Stimulated activated CD4-positive, alpha-beta T cell treated with anti-CD3 and anti-CD28 coated beads, Interleukin-15, amount 100 ng/mL, for 48 hours (primary cell): ENCODE measurements around the gene COL28A1.
A peak's percentile ranks its signal among the peaks of the same experiment; 100 is the strongest.
"Not testable (repeated sequence)": the region's sequence is repeated elsewhere in the genome, so short reads cannot be mapped to it uniquely, and the experiment has no call there.

ENCODE experiments used
- DNase-seq, 2 donors: peaks; one replicate each; pipeline ENCODE4 v3.0.0-alpha.2; 2020; ENCODE audit warnings: low read depth in 2 of 2

The COL28A1 gene

DNA sequence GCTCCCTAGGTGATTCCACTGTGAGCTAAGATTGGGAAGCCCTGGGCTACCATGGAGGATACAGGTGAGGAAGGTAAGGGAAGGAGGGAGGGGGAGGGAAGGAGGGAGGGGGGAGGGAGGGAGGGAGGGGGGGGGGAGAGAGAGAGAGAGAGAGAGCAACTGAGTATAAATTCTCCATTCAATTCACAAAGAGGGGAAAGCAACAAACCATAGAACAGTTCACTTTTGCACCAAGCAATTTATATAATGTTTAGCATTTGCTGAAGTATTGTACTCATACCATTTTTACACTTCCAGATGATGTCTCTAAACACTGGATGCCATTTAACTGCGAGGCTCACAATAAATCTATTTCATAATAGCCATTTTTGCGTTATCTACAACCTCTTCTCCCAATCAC lies 118.3 kb downstream of the COL28A1 start:
- DNase-seq, result no peak

DNA sequence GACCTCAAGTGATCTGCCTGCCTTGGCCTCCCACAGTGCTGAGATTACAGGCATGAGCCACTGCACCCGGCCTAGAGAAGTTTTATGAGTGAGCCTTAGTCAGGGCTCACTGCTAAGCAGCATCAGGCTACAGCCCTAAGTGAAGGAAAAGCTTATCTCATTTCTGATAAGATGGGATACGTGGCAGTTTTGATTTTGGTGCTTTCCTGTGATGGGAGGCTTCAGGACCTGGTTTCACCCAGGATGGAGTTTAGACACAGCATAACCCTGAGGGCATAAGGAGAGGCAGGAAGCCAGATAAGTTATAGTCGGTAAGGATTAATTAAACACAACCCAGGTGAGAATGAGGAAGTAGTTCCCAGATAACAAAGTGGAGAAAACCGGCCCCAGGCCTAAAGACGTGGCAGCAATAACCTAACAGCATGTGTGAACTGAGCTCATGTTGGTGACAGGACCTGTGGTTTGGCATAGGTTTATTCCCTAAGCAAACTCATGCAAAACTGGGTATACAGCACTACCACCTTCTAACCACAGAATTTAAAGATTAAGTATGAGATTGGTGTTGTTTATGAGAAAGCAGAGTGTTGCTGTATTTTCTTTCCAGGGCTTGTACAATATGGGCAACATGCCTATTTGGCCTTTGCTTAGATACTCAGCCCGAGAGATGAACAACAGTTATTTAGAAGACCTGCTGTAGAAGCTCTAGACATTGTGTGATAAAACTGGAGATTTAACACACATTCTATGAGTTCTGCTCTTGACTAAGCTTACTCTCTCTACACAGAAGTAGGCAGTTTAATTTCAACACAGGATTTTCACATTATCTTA lies 119.4 kb downstream of the COL28A1 start:
- DNase-seq, result peak in 1 of 2 donors; percentile 4

DNA sequence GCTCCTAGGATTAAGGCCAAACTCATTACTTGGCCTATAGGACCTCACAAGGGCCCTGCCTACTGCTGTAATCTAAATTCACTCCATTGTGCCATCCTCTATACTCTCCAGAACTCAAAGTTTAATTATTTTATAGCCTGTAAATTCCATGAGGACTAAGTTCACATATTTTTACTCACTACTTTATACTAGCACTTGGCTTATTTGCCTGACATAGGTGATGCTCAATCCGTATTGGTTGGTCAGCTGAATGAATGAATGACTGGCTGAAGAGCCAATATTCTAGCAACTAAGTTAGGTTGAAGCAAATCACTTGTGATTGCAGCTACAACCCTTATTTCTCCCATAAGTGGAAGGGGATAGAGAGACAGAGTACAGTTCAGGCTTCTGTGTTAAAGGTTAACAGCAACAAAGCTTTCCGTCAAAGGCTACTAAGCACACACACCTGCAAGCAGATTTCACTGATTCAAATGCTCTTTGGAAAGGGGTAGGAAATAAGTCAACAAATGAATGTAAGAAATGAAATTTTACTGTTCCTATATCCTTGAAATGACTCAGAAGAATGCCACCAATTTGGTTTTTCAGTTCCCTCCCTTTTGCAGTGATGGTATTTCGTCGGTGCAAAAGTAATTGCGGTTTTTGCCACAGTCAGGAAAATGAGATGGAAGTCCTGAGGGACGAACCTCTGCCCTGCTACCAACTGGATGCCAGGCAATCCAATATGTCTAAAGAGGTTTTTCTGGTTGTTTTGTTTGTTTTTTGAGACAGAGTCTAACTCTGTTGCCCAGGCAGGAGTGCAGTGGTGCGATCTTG lies 120.7 kb downstream of the COL28A1 start:
- no peak for DNase-seq

DNA sequence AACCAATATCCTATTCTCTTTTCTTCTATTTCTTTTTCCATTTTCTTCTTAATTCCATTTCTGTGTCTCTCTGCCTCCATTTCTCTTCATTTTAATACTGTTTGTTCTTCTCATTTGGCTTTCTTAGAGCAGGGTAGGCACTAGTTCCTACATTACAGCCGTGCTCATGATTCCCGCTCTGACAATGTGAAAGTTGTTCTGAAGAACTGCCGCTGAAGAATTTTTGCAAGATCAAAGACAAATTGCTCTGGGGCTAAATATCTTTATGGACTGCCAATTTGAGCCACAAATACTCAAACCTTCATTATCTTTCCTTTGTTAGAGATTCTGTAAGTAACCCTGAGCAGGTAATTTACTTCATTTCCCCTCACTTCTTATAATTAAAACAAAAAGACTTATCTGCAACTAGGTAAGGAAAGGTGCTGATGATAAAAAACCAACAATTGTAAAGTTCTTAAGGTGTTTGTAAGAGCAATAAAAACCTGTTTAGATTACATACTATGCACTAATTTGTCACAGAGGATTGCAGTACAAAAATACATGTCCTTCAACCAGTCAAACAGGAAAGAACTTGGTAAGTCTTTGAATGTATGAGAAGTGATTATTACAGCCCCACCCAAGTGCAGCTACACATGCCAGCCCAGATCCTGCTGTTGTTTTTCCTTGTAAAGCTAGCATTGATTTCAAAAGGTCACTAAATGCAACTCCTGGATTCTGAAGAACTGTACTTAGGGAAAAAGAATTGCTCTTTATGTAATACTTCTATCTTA lies 127.5 kb downstream of the COL28A1 start:
- DNase-seq, result no peak

DNA sequence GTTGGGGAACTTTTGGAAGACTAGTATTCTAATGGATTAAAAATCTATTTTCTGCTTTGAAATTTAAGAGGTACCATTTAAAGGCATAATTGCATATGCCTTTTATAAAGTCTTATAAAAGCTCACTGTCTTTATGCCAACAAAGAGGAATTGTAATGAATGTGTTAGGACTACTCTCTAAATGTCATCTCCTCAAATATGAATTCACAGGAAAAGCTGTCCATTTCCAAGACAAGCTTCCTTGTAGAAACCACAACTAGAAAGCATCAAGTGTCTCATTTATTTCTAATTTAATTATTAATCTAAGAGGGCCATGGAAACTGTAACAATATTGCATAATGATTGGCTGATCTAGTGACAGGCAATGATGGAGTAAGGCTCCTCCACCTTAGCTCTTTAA lies 130.2 kb downstream of the COL28A1 start:
- no peak for DNase-seq

DNA sequence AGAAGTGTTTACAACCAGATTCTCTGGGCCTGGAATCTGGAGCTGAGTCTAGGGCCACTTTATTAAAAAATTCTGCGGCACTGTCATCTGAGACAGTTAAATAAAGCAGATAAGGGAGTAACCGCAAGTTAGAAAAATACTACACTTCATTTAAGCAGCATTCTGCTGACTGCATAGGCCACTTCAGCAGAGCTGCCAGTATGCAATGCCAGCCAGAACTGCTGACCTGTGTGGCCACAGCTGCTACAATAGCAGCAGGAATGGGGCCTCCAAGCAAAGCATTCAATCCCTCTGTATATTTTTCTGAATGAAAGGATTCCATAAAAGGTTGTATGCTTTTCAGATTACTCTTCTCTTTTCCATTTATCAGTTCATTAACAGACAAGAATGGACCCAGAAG lies 136.0 kb downstream of the COL28A1 start:
- no peak for DNase-seq

DNA sequence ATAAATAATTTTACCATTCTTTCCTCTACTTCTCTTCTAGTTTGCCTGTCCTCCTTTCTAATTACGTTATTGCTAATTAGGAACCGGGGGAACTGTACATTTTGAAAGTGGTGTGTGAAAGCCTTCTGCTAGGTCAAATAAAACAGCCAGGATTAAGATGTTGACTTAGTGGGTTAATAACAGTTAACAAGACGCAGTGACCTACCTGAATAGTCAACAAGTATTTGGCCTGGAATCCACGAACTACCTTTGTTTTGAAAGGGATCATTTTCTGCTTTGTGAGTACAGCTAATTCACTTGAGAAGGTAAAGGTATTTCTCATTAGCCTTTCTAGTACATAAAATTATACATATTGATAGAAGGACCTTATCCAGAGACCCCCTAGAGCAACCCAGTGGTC lies 139.9 kb downstream of the COL28A1 start:
- DNase-seq, result no peak

DNA sequence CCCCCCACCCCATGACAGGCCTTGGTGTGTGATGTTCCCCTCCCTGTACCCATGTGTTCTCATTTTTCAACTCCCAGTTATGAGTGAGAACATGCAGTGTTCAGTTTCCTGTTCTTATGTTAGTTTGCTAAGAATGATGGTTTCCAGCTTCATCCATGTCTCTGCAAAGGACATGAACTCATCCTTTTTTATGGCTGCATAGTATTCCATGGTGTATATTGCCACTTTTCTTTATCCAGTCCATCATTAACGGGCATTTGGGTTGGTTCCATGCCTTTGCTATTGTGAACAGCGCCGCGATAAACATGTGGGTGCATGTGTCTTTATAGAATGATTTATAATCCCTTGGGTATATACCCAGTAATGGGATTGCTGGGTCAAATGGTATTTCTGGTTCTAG lies 147.5 kb downstream of the COL28A1 start:
- not testable (repeated sequence) for DNase-seq

DNA sequence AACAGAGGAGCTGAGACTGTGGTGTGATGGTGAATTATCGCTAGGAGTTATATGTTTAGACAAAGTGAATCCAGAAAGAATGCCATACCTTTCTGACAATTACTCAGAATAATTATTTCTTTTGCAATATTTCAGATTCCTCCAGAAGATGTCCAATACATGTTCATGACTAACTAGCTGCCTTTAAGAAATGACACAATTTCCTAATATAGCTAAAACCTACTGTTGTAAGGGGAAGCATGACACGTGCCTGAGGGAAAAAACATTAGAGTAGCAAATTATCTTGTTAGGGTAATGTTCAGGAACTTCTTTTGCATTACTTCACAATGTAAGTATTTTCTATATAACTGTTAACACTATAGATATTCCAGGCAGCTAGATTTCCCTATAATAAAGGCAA lies 150.3 kb downstream of the COL28A1 start:
- no peak for DNase-seq

DNA sequence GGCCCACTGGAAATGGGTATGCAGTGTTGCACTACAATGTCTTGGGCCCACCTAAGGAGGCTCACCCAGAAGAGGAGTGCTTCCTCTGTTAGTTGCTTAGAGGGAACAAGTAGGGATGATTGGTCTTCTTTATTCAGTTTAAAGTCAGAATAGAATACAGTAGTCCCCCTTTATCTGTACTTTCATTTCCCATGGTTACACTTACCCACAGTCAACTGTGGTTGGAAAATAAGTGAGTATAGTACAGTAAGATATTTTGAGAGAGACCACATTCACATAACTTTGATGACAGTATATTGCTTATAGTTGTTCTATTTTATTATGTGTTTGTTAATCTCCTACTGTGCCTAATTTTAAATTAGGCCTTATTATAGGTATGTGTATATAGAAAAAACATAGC lies 151.4 kb downstream of the COL28A1 start:
- DNase-seq, result no peak

DNA sequence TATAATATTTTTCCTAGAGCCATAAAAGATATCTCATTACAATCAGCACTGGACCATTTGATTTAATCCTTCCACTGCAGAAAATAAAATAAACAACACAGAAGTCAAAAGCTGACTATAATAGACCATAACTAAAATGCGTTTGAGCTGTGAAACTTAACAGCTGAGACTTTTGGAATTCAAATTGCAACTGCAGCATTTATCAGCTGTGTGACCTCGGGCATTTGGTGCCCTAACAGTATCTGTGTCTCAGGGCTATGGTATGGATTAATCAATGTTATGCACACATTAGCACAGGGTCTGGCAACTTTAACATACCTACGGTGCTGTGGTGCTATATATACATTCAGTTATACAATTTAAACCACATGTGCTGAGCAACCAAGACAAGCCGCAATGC lies 160.1 kb downstream of the COL28A1 start:
- no peak for DNase-seq

DNA sequence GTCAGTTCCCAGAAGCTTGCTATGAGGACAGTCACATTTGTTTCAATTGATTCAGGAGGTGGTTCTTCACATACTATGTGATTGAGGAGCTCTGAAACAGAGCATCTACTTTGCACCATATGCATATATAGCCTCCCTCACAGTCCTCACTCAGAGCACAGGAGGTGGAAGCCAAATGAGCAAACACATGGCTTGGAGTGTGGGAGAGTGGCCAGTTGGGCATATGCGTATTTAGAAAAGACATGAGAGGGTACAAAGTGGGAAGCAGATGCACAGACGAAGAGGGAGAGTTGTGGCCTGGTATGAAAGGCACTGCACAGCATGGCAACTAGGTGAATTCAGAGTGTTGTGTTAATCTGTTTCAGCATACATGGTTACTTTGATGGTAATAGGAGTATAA lies 165.6 kb downstream of the COL28A1 start:
- no peak for DNase-seq

DNA sequence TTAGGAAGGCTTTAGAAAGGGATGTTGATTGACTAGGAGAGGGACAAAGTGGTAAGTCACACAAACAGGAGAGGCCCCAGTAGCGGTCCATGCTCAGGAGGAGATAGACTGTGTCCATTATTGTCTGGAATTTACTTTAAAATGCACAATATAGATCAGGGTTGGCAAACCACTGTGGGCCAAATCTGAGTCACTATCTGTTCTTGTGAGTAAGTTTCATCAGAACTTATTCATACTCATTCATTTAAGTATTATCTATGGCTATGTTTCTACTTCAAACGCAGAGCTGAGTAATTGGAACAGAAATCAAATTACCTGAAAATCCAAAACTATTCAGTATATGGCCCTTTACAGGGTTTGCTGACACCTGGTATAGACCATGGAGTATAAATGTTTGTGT lies 166.5 kb downstream of the COL28A1 start:
- no peak for DNase-seq

DNA sequence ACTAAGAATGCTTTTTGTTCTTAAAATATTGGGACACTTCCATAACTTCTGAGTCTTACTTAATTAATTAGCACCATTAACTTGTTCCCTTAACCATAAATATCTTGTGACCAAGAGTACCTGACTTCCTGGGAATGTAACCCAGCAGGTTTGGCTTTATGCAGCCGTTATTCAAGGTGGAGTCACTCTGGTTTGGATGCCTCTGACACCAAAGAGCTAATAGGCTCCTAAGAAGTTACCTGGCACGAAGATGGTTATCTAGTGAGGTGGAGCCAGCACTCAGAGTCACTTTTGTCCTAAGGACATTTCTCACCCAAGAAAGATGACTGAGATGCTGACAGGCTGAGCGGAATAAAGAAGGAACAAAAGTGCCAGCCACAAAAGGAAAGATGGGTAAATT lies 181.0 kb downstream of the COL28A1 start:
- no peak for DNase-seq

DNA sequence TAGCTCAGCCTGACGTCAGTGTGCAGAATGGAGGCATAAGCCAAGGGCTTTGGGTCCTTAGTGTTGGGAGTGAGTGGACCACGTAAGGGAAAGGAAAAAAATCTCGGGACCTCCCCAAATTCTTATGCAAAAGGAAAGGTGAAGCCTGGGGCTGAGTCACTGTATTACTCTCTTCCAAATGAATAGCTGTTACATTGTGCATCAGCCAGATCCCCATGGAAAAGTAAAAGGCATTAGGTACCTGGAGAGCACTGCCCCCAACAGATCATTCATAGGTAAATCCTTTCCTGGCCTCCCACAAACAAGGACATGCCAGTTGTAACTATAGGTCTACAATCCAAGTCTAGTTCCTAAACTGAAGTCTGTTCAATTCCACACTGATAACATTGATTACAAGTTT lies 182.8 kb downstream of the COL28A1 start:
- DNase-seq, result no peak

DNA sequence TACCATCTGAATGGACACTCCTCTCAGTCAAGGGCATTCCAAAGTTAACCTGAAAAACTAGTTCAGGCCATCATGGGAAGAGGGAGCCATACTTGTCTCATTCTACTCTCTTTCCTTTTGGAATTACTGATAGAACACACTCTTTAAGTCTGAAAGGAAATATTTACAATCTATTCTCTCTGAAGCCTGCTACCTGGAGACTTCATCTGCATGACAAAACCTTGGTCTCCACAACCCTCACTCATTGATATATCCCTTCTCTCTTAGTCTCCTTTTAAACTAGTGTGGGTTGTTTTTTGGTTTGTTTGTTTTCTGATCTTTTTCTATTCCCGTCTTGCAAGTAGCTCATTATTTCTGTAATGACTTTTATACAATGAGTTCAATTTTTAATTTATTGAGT lies 183.8 kb downstream of the COL28A1 start:
- DNase-seq, result no peak

DNA sequence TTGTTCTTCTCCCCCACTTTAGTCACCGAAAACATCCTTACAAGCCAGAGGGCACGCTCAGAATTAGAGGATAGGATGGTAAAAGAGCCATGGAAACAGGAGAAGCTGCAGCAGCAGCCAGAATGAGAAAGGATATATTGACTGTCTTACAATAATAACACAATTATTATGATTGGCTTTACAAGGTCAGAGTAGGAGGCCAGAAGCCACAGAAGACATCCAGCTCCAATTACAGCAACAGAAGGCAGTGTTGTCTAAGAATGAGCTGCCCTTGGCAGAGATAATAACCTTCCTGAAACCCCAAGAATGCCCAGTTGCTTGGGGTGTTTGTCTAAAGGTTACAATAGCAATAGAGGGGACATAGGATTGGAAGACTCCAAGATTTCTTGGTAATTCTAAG lies 184.5 kb downstream of the COL28A1 start:
- DNase-seq, result no peak

DNA sequence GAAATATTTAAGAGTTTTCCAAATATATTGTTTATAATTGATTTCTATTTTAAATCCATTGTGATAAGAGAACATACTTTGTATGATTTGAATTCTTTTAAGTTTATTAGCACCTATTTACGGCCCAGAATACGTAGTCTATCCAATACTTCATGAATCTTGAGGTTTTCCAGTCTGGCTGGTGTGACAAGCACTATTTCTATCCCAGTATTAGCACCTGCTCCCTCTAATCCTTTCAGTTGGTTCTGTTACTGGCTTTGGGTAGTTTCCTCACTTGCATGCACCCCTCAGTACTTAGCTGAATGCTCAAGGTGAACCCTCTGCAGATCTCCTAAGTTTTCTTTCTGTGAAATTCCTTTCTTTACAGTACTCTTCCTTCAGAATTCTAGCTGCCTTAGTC lies 186.5 kb downstream of the COL28A1 start:
- no peak for DNase-seq

DNA sequence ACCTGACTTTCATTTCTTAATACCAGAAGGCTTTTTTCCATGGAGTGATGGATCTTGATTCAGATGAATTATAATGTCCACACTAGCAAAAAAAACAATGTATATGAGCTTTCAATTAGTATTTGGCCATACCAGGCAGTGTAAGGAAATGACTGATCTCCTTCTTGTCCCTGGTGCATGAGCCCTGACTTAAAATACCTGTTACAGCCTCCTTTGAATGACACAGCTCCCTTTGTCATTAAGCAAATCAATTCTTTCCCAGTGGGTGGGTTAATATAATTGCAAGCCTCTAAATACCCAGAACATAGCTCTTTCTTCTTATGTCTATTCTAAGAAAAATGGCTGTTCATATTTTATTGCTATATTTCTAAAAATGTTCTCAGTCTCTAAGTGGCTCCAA lies 188.6 kb downstream of the COL28A1 start:
- DNase-seq, result no peak

DNA sequence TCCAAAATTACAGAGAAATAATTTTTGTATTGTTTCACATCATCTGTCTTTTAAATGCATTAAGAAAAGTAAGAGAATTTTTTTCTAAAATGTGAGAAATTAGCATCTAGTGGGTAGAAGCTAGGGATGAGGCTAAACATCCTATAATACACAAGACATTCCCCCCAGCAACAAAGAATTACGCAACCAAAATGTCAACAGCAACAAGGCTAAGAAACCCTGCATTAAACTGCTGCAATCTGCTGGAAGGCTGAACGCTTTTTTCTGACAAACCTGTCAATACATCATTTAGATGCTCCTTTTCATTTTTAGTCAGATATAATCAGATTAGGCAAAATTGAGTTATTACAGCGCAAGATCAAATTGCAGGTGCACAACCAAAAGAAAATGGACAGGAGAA lies 191.1 kb downstream of the COL28A1 start:
- no peak for DNase-seq

DNA sequence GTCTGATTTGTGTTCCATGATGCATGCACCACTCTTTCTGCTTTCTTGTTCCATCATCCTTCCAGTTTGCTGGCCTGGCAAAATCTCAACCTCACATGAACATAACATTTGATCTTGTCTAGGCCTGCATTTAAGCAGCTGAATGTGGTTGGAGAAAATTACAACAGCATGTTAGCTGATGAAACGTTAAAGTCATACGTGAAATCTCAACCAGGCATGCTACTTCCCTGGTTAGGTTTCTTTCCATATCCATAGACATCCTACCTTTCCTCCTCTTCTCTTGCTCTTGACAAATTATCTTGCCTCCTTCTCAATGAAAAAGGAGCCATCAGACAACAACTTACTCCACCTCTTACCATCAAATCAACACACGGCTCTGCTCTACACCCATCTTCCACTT lies 199.8 kb downstream of the COL28A1 start:
- no peak for DNase-seq

DNA sequence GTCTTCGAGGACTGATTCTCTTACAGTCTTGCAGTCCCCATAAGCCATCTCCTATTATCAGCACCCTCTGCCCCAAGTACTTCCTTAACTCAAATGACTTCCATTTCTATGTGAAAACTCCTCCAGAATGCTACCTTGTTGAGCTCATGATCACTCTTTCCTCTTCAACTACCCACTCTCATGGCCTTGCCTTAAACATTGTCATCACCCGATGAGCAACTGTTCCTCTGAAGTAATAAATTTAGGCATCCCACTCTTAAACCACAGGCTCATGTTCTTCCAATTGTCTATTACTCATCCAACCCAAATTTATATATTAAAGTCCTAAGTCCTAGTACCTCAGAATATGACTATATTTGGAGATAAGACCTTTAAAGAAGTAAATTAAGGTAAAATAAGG lies 200.5 kb downstream of the COL28A1 start:
- DNase-seq, result no peak

DNA sequence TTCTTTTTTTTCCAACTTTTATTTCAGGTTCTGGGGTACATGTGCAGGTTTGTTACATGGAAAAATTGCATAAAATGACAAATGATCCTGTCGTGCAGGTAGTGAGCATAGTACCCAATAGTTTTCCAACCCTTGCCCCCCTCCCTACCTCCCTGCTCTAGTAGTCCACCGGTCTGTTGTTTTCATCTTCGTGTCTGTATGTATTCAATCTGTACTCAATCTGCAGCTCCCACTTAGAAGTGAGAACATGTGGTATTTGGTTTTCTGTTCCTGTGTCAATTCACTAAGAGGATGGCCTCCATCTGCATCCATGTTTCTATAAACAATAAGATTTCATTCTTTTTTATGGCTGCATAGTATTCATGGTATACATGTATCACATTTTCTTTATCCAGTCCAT lies 202.1 kb downstream of the COL28A1 start:
- no peak for DNase-seq
